Upper lobe of right lung (tissue), 1 donor: ENCODE data around the gene RTP1. TPM values are rescaled to one million over a fixed set of nuclear protein-coding genes. Genes with fewer than 3 reads are reported as not detected.
"Not testable (repeated sequence)": the region's sequence is repeated elsewhere in the genome, so short reads cannot be mapped to it uniquely, and the experiment has no call there.

Experiments used
- ATAC-seq: fragments of 200-7000 bp; cut with Tn5 transposase; one replicate; pipeline ENCODE4 v1.9.1; 2020; ENCODE audit warnings: mild to moderate bottlenecking, moderate library complexity
- DNase-seq: peaks from one replicate; pipeline ENCODE4 v3.0.0-alpha.2; 2020
- H3K27ac ChIP-seq: fragments of 200-600 bp; one replicate; pipeline ENCODE4 v1.8.0; 2022
- H3K27me3 ChIP-seq: fragments of 200-600 bp; one replicate; pipeline ENCODE4 v1.8.0; 2022; ENCODE audit warnings: mild to moderate bottlenecking
- H3K36me3 ChIP-seq: fragments of 200-600 bp; one replicate; pipeline ENCODE4 v1.8.0; 2022
- H3K4me1 ChIP-seq: fragments of 200-600 bp; one replicate; pipeline ENCODE4 v1.8.0; 2022
- H3K4me3 ChIP-seq: fragments of 200-600 bp; one replicate; pipeline ENCODE4 v1.8.0; 2022; ENCODE audit warnings: mild to moderate bottlenecking
- H3K9me3 ChIP-seq: fragments of 200-600 bp; one replicate; pipeline ENCODE4 v1.8.0; 2022
- intact Hi-C: fragments of 100-400 bp; cut with DNase I; formaldehyde crosslinking; loops from one replicate; pipeline ENCODE4 v1.11.0; 2022
- total RNA-seq: library from RNA; stranded (reverse); fragmentation: NEBNext Ultra II Directional; extraction: Animal tissue kit (Norgen Biotek cat#: 25700); gene quantifications from one replicate; pipeline ENCODE4 v1.2.1, GENCODE V29; 2021
- TF ChIP-seq, protein P1 (sequence below): fragments of 200-600 bp; IDR thresholded peaks from one replicate; pipeline ENCODE4 v1.8.0; 2022; ENCODE audit warnings: antibody characterized with exemption
- donor health status: DM: no; HTN: yes; CAD: no; lungs with severe emphysema.

RTP1 gene
- total RNA-seq, 1 donor from 2014 or later: not detected

DNA sequence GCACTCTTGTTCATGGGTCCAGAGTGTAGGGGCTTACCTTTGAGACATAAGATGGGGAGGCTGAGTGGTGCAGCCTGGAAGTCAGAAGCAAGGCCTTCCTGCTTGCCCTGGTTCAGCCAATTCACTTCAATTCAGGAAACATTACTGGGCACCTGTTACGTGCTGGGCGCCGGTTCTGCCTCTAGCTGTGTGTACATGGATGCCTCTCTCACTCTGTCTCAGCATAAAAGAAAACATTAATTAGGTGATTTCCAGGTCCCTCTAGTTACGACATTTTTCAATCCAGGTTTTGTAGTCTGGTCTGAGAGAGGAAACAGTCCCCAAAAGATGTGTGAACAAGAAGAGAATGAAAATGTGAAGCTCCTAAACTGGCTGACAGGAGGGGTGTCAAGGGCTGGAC is 1.2 kb downstream of the RTP1 start:
- DNase-seq (no peak), ATAC-seq (no peak)
- Histone ChIP-seq H3K9me3 (no peaks in the 10 kb centered on the region), H3K4me1 (no peaks in the 10 kb centered on the region), H3K4me3 (no peak overlapping the region), H3K27ac (no peak overlapping the region), H3K27me3 (no peaks in the 10 kb centered on the region), H3K36me3 (no peaks in the 10 kb centered on the region)
- TF ChIP-seq, protein P1, sequence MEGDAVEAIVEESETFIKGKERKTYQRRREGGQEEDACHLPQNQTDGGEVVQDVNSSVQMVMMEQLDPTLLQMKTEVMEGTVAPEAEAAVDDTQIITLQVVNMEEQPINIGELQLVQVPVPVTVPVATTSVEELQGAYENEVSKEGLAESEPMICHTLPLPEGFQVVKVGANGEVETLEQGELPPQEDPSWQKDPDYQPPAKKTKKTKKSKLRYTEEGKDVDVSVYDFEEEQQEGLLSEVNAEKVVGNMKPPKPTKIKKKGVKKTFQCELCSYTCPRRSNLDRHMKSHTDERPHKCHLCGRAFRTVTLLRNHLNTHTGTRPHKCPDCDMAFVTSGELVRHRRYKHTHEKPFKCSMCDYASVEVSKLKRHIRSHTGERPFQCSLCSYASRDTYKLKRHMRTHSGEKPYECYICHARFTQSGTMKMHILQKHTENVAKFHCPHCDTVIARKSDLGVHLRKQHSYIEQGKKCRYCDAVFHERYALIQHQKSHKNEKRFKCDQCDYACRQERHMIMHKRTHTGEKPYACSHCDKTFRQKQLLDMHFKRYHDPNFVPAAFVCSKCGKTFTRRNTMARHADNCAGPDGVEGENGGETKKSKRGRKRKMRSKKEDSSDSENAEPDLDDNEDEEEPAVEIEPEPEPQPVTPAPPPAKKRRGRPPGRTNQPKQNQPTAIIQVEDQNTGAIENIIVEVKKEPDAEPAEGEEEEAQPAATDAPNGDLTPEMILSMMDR: no peak
- intact Hi-C loops: no loop called here

DNA sequence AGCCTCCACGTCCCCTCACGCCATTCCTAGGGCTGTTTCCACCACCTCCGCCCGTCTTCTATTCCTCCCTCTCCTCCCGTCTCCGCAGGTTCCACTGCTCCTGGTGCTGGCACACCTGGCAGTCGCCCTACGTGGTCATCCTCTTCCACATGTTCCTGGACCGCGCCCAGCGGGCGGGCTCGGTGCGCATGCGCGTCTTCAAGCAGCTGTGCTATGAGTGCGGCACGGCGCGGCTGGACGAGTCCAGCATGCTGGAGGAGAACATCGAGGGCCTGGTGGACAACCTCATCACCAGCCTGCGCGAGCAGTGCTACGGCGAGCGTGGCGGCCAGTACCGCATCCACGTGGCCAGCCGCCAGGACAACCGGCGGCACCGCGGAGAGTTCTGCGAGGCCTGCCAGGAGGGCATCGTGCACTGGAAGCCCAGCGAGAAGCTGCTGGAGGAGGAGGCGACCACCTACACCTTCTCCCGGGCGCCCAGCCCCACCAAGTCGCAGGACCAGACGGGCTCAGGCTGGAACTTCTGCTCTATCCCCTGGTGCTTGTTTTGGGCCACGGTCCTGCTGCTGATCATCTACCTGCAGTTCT is 2.3 kb downstream of the RTP1 start:
- intact Hi-C loops, H3K36me3 ChIP-seq, DNase-seq, H3K27ac ChIP-seq, H3K27me3 ChIP-seq, H3K4me1 ChIP-seq, H3K4me3 ChIP-seq, H3K9me3 ChIP-seq: not testable (repeated sequence)
- peak; percentile 18 for ATAC-seq

DNA sequence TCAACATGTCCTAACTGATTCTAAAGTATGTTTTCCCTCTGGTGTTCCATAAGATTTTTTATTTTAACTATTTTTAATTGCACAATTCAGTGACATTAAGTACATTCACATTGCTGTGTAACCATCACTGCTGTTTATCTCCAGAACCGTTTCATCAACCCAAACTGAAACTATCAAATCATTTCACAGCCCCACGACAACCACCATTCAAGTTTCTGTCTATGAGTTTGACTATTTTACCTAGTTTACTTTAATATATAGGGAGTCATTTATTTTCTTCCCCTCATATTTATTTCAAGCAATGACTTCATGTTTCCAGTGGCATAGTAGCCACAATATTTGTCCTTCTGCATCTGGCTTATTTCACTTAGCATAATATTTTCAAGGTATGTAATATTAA is 8.4 kb downstream of the RTP1 start:
- TF ChIP-seq, protein P1: no peak
- no peak overlapping the region for H3K4me3 ChIP-seq
- H3K27ac ChIP-seq: no peak overlapping the region
- H3K36me3 ChIP-seq: no peaks in the 10 kb centered on the region
- H3K27me3 ChIP-seq: no peaks in the 10 kb centered on the region
- no peak for ATAC-seq
- H3K9me3 ChIP-seq: no peaks in the 10 kb centered on the region
- H3K4me1 ChIP-seq: peaks cover under 1% of the 10 kb centered on the region
- no peak for DNase-seq
- intact Hi-C loops: no loop called here

DNA sequence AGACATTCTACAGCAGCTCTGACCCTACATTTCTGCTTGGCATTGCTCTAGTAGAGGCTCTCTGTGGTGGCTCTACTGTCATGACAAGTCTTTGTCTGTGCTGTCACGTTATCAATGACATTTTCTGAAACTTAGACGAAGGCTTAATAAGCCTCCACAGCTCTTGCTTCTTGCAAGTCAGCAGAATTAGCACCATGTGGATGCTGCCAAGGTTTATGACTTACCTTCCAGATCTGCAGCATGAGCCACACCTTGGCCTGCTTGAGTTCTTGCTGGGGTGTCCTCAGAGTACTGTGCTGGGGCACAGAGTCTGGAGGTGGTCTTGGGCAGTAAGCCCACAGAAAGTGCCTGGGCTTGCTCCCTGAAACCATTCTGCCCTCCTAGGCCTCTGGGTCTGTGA is 9.8 kb downstream of the RTP1 start:
- ATAC-seq (no peak), DNase-seq (no peak)
- intact Hi-C loops: no loop called here
- Histone ChIP-seq H3K36me3 (no peaks in the 10 kb centered on the region), H3K9me3 (no peaks in the 10 kb centered on the region), H3K27ac (no peak overlapping the region), H3K4me3 (no peak overlapping the region), H3K4me1 (peaks cover 5% of the 10 kb centered on the region), H3K27me3 (no peaks in the 10 kb centered on the region)
- TF ChIP-seq, protein P1: no peak

DNA sequence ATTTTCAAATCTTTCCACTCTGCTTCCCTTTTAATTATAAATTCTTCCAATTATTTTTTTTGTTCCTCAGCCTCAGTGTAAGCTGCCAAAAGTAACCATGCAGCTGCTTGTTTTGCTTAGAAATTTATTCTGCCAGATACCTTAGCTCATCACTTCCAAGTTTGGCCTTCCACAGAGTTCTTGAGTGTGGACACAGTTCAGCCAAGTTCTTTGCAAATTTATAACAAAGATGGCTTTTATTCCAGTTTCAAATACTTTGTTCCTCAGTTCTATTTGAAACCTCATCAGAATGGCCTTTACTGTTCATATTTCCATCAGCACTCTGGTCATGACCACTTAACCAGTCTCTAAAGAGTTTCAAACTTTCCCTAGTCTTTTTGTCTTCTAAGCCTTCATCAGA is 10.3 kb downstream of the RTP1 start:
- Histone ChIP-seq H3K4me3 (no peak overlapping the region), H3K4me1 (peaks cover 5% of the 10 kb centered on the region), H3K27ac (no peak overlapping the region), H3K9me3 (no peaks in the 10 kb centered on the region), H3K27me3 (no peaks in the 10 kb centered on the region), H3K36me3 (no peaks in the 10 kb centered on the region)
- no peak for DNase-seq
- TF ChIP-seq, protein P1: no peak
- intact Hi-C loops: no loop called here
- ATAC-seq: no peak

DNA sequence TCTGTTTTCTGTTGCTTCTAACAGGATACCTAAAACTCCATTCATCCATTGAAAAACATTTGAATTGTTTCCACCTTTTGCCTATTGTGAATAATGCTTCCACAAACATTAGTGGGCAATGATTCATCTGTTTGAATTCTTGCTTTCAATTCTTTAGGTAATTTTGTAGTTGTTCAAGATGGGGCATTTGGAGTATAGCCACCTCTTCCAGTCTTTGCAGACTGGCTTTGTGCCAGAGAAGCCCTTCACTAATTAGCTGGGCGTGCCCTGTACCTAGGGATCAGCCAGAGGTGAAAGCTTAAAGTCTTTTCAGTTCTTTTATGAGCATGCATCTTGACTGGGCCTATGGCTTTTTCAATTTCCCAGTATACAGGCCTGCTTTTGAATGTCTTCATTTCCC is 10.9 kb downstream of the RTP1 start:
- Histone ChIP-seq H3K27ac (no peak overlapping the region), H3K4me3 (no peak overlapping the region), H3K9me3 (no peaks in the 10 kb centered on the region), H3K36me3 (no peaks in the 10 kb centered on the region), H3K27me3 (no peaks in the 10 kb centered on the region), H3K4me1 (peaks cover 5% of the 10 kb centered on the region)
- DNase-seq (no peak), ATAC-seq (no peak)
- intact Hi-C loops: no loop called here
- TF ChIP-seq, protein P1: no peak
